HL-60 (cell line): ENCODE results near the gene SGSM1.

Source experiments
- GABPA ChIP-seq: IDR thresholded peaks from 2 replicates; pipeline ENCODE4 v1.6.1; 2012; ENCODE audit warnings: low read depth
- SPI1 ChIP-seq: IDR thresholded peaks from 2 replicates; pipeline ENCODE4 v1.6.1; 2012; ENCODE audit warnings: low read depth, mild to moderate bottlenecking, borderline replicate concordance
- TF ChIP-seq, protein P1 (sequence below): IDR thresholded peaks from one replicate; pipeline ENCODE4 v1.5.1; 2011; ENCODE audit warnings: low read length, control low read depth, inconsistent platforms; ENCODE audit not compliant: insufficient read depth

DNA sequence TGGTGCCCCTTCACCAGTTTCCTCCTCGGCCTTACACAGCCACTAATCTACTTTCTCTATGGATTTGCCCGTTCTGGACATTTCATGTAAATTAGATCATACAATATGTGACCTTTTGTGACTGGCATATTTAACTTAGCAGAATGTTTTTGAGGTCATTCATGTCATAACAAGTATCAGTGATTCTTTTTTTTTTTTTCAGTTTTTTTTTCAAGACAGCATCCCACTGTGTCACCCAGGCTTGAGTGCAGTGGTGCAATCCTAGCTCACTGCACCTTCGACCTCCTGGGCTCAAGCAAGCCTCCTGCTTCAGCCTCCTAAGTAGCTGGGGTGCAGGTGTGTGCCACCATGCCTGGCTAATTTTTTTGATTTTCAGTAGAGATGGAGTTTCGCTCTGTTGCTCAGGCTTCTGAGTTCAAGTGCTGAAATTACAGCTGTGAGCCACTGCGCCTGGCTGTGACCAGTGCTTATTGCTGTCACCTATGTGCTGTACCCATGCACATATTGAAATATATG is 169.2 kb downstream of the SGSM1 start:
- TF ChIP-seq GABPA (no peak), SPI1 (no peak)
- TF ChIP-seq, protein P1, sequence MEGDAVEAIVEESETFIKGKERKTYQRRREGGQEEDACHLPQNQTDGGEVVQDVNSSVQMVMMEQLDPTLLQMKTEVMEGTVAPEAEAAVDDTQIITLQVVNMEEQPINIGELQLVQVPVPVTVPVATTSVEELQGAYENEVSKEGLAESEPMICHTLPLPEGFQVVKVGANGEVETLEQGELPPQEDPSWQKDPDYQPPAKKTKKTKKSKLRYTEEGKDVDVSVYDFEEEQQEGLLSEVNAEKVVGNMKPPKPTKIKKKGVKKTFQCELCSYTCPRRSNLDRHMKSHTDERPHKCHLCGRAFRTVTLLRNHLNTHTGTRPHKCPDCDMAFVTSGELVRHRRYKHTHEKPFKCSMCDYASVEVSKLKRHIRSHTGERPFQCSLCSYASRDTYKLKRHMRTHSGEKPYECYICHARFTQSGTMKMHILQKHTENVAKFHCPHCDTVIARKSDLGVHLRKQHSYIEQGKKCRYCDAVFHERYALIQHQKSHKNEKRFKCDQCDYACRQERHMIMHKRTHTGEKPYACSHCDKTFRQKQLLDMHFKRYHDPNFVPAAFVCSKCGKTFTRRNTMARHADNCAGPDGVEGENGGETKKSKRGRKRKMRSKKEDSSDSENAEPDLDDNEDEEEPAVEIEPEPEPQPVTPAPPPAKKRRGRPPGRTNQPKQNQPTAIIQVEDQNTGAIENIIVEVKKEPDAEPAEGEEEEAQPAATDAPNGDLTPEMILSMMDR: no peak
